HG03280 (cell line): ENCODE measurements around the gene THAP10.

Experiments
- ATAC-seq: cut with Tn5 transposase; IDR thresholded peaks from one replicate; pipeline ENCODE4 v1.9.1; 2021; ENCODE audit warnings: mild to moderate bottlenecking, moderate library complexity; ENCODE audit not compliant: unreplicated experiment

Gene THAP10

GRCh38 chr15:70854666-70854976 is 37.6 kb downstream of the THAP10 start:
- no peak for ATAC-seq

GRCh38 chr15:70853973-70854665 is 38.1 kb downstream of the THAP10 start, which contains the start of gene LARP6:
TSS of gene LARP6 (minus strand) at chr15:70854157. CDS start at chr15:70854088, 69 bp downstream.
- no peak for ATAC-seq

- no peak for ATAC-seq
These were observed 38.8 kb downstream of the THAP10 start for GRCh38 chr15:70853318-70853972.

- no peak for ATAC-seq
These were observed 39.5 kb downstream of the THAP10 start for GRCh38 chr15:70852501-70853317.

GRCh38 chr15:70851889-70852288 is 40.3 kb downstream of the THAP10 start:
- no peak for ATAC-seq

- no peak for ATAC-seq
These were observed 46.5 kb downstream of the THAP10 start for GRCh38 chr15:70845602-70846360.

- ATAC-seq: no peak
These were observed 54.8 kb downstream of the THAP10 start for GRCh38 chr15:70837476-70837875.

- no peak for ATAC-seq
These were observed 56.4 kb downstream of the THAP10 start for GRCh38 chr15:70835841-70836240.

- no peak for ATAC-seq
These were observed 56.8 kb downstream of the THAP10 start for GRCh38 chr15:70835415-70835814.

- no peak for ATAC-seq
These were observed 57.2 kb downstream of the THAP10 start for GRCh38 chr15:70834999-70835398.

GRCh38 chr15:70833861-70834765 is 58.1 kb downstream of the THAP10 start:
- no peak for ATAC-seq

GRCh38 chr15:70833422-70833821 is 58.8 kb downstream of the THAP10 start:
- no peak for ATAC-seq

GRCh38 chr15:70832176-70832575 is 60.1 kb downstream of the THAP10 start:
- no peak for ATAC-seq
